HG03558 (cell line): ENCODE data around the gene UMODL1.

Source experiments
- ATAC-seq: cut with Tn5 transposase; IDR thresholded peaks from one replicate; pipeline ENCODE4 v1.9.1; 2021; ENCODE audit warnings: moderate number of reproducible peaks; ENCODE audit not compliant: unreplicated experiment; ENCODE audit errors: extremely low read depth

Gene UMODL1

GRCh38 chr21:42039470-42039901 lies 31.6 kb upstream of the UMODL1 start:
- ATAC-seq, result no peak

- ATAC-seq, result no peak
These were observed 31.2 kb upstream of the UMODL1 start for GRCh38 chr21:42039911-42040351.

GRCh38 chr21:42040411-42041180 lies 30.5 kb upstream of the UMODL1 start:
- no peak for ATAC-seq

- no peak for ATAC-seq
These were observed 29.9 kb upstream of the UMODL1 start for GRCh38 chr21:42041246-42041645.

- ATAC-seq, result no peak
These were observed 29.4 kb upstream of the UMODL1 start for GRCh38 chr21:42041711-42042110.

GRCh38 chr21:42042651-42043050 lies 28.5 kb upstream of the UMODL1 start:
- ATAC-seq, result no peak

DNA sequence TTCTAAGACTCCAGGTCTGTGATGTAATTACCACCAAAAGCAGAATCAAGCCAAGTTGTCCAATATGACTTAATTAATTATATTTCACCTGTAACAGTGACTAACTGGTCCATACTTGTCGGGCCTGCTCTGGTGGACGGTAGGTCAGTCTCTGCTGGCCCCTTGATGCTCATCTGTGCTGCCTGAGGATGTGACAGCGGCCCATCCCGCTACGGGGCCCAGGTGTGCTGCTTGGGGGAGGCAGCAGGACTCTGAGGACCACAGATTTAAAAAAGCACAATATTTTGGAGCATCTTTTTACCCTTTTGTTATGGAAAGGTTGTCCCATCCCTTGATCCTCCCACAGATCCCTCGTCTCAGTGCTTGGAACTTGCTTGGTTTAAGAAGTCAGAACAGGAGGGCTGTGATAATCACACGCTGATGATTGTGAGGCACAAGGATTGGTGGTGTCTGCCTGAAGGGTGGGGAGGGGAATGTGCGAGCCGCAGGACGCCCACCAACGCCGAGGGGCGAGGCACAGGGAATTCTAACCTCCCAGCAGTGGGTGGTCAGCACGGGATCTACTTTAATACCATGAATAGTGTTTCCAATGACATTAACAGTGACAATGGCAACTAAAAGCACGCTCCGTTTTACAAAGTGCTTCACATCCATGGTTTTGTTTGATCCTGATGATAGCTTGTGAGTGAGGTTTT lies 27.8 kb upstream of the UMODL1 start:
- ATAC-seq, result no peak

DNA sequence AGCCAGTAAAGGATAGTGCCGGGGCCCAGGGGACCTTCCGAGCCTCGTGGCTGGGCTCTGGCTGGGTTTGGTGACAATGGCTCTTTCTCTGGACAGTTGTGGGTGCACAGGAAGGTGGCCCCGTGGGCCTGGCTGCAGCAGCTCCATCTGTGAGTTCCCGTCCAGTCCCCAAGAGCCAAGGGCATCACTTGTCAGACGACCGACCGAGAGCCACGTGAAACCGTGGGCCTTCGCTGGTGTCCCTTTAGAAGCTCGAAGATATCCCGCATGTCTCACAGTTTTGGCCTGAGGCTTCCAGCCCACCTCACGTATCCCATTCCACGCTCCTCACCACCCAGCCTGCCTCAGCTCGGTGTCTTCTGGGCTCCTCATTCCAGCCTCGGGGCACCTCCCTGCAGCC lies 27.2 kb upstream of the UMODL1 start:
- ATAC-seq, result no peak

- no peak for ATAC-seq
These were observed 26.1 kb upstream of the UMODL1 start for GRCh38 chr21:42044871-42045495.

DNA sequence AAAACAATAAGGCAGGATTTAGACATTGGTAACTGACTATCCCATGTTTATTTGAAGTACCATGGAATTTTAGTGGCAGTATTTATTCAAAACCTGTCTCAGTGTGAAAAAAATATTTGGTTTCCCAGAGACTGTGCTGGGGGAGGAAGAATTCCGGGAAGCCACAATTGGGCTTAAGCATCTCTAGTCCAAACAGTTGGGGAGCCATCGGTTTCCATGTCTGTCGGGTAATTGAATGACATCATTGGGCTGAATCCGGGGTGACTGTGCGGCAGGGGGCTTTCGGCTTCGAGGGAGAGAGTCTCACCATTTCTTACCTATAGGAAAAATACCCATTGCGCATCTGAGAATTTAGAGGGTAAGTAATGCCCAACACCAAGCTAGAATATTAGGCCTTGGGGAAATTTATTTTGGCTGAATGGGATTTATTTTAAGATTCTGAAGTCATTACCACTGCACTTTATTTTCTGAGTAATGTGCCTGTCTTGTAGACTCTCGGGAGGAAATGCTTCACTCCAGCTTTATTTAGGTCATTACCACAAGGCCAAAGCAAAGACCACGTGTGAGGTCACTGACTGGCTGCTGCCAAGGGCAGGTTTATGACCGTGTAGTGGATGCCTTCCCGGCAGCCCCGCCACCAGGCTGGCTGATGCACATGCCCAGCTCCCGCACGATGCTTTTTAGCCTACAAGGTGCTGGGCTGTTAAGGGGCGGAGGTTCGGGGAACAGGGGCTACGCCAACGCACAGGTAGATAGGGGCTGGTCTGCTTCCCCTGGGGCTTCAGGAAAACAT lies 23.1 kb upstream of the UMODL1 start:
- ATAC-seq, result no peak

DNA sequence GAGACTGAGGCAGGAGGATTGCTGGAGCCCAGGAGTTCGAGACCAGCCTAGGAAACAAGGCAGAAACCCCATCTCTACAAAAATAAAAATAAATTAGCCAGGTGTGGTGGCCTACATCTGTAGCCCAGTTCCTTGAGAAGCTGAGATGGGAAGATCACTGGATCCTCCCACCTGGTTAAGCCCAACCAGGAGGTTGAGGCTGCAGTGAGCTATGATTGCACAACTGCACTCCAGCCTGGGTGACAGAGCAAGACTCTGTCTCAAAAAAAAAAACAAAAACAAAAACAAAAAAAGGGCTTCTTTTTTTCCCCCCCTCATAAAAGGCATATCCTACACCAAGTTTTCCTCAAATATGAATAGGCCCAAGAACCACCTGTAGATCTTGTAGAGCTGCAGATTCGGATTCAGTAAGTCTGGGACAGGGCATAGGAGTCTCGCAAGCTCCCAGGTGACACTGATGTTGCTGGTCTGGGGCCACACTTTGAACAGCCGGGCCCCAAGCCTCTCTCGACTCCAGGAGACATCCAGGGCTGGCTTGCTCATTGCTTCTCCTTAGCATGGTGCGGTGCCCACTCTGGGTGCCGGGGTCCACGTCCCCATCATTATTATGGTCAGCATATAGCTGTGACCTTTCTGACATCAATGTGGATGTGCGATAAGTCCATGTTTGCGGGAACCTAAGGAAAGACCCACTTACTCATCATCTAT lies 22.1 kb upstream of the UMODL1 start:
- ATAC-seq, result no peak

GRCh38 chr21:42049578-42050430 lies 21.3 kb upstream of the UMODL1 start:
- ATAC-seq, result no peak

- ATAC-seq, result no peak
These were observed 19.3 kb upstream of the UMODL1 start for GRCh38 chr21:42051788-42052187.

DNA sequence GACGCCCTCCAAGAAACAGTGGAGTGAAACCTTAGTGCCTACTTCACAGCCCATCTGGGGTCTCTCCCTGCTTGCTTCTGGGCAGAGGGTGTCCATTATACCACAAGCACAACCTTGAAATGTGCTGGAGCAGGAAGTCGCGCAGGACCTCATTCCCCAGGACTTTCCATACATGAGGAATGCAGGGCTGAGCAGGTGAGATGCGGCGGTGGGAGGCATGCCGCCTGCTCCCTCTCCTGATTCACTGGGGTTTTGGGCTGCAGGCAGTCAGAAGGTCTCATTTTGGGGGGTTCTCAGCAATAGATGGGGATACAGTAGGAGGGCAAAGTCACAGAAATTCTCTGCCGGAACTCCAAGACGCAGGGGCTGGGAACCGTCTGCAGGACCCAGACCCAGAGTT lies 15.7 kb upstream of the UMODL1 start:
- ATAC-seq, result no peak

DNA sequence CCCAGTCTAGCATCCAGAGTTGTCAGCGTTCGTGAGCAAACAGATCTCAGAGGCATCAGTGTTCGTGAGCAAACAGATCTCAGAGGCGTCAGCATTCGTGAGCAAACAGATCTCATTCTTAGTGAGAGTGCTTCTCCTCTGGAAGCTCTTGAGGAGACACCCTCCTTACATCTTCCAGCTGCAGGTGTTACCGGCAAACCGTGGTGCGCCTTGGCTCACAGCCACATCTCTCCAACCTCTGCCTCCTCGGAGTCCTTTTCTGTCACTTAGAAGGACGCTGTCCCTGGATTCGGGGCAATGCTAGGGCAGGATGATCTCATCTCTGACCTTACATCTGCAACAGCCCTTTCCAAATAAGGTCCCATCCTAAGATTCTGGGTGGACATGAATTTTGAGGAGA lies 14.6 kb upstream of the UMODL1 start:
- ATAC-seq, result no peak

GRCh38 chr21:42056996-42057689 lies 14.0 kb upstream of the UMODL1 start:
- ATAC-seq, result no peak

GRCh38 chr21:42057851-42058437 lies 13.2 kb upstream of the UMODL1 start:
- no peak for ATAC-seq

DNA sequence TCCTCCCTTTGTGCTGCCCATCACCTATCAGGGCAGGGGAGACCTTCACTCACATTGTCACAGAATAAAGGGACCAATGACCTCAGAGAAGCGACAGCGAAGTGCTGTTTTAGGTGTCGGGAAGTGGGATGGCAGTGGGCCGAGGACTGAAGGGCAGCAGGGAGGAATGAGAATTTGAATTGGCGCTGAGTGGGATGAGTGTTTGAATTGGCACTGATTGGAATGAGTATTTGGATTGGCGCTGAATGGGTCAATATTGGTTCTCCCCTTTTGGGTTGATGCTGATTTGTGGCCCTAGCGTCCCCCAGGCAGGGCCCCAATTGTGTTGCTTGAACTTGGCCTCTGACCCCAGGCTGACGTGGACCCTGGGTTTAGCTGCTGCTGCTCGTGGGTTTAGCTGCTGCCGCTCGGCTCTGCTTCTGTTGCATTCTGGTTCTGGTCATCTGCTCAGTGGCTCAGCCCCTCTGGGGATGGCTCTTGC lies 12.4 kb upstream of the UMODL1 start:
- no peak for ATAC-seq
